H1 (cell line): ENCODE measurements around the gene SUZ12. TPM values are rescaled to one million over a fixed set of nuclear protein-coding genes. Genes with fewer than 3 reads are reported as not detected.
"Not testable (repeated sequence)": the region's sequence is repeated elsewhere in the genome, so short reads cannot be mapped to it uniquely, and the experiment has no call there.

Source experiments
- CTCF ChIA-PET: fragments of 300-600 bp; sonication (Branson Sonifier 250); formaldehyde crosslinking; loops from one replicate; lab custom pipeline; 2021; ENCODE audit not compliant: partially characterized antibody; lab: Charles Lee
- POLR2A ChIA-PET: fragments of 300-600 bp; sonication (Branson Sonifier 250); formaldehyde crosslinking; loops from one replicate; lab custom pipeline; 2021; ENCODE audit warnings: inconsistent platforms; ENCODE audit not compliant: partially characterized antibody; lab: Charles Lee
- DNase-seq, 2 experiments: peaks; one replicate each; pipeline versions ENCODE4 v3.0.0 to v3.0.0-alpha.2; 2010 to 2022; ENCODE audit warnings: low spot score in 2 of 2, low read depth in 1 of 2, mixed read lengths in 1 of 2
- FAIRE-seq: peaks from 2 replicates; lab custom pipeline; 2011; peaks lifted over from hg19 to GRCh38; lab: Jason Lieb, UNC
- H2AFZ ChIP-seq: 2 replicates; pipeline ENCODE4 v1.8.1; 2012; ENCODE audit warnings: low read length, inconsistent platforms
- H2AK5ac ChIP-seq: 2 replicates; pipeline ENCODE4 v1.6.1; 2013; ENCODE audit warnings: low read depth, low read length
- H2BK120ac ChIP-seq: replicated peaks from 2 replicates; pipeline ENCODE3; 2013; ENCODE audit warnings: low read depth, low read length, inconsistent platforms
- H2BK12ac ChIP-seq: 2 replicates; pipeline ENCODE4 v1.6.1; 2013; ENCODE audit warnings: low read depth, low read length
- H2BK15ac ChIP-seq: 2 replicates; pipeline ENCODE4 v1.6.1; 2013; ENCODE audit warnings: low read length
- H2BK20ac ChIP-seq: 2 replicates; pipeline ENCODE4 v1.6.1; 2013; ENCODE audit warnings: low read length
- H2BK5ac ChIP-seq: 2 replicates; pipeline ENCODE4 v1.6.1; 2013; ENCODE audit warnings: low read depth, low read length
- H3K14ac ChIP-seq: 2 replicates; pipeline ENCODE4 v1.6.1; 2013; ENCODE audit warnings: inconsistent platforms; ENCODE audit not compliant: insufficient read length
- H3K18ac ChIP-seq: 2 replicates; pipeline ENCODE4 v1.6.1; 2013; ENCODE audit warnings: low read length; ENCODE audit errors: extremely low read depth
- H3K23ac ChIP-seq: 2 replicates; pipeline ENCODE4 v1.6.1; 2013; ENCODE audit warnings: inconsistent platforms; ENCODE audit not compliant: insufficient read length
- H3K23me2 ChIP-seq: 2 replicates; pipeline ENCODE4 v1.6.1; 2013; ENCODE audit warnings: low read depth, low read length
- H3K27ac ChIP-seq: 2 replicates; pipeline ENCODE4 v1.6.1; 2011; ENCODE audit warnings: low read depth, low read length, inconsistent platforms
- H3K27me3 ChIP-seq, 4 experiments: replicated peaks in 1 of 4; 1 replicate in 1 of 4; 2 replicates in 3 of 4; pipeline versions ENCODE4 v1.6.1 to v1.8.1; 2011 to 2013; ENCODE audit warnings: low read length in 3 of 4, mild to moderate bottlenecking in 3 of 4, inconsistent platforms in 2 of 4, mixed read lengths in 2 of 4, moderate library complexity in 1 of 4; ENCODE audit not compliant: control insufficient read depth in 3 of 4, insufficient read depth in 3 of 4; ENCODE audit errors: extremely low read depth in 1 of 4
- H3K36me3 ChIP-seq, 4 experiments: 2 replicates each; pipeline versions ENCODE4 v1.6.1 to v1.8.1; 2011 to 2013; ENCODE audit warnings: mild to moderate bottlenecking in 4 of 4, low read length in 3 of 4, moderate library complexity in 2 of 4, control low read depth in 1 of 4, inconsistent platforms in 1 of 4; ENCODE audit not compliant: insufficient read depth in 4 of 4, control insufficient read depth in 2 of 4
- H3K4ac ChIP-seq: replicated peaks from 2 replicates; pipeline ENCODE3; 2013; ENCODE audit warnings: low read length, low read depth, mixed read lengths, inconsistent platforms; ENCODE audit not compliant: insufficient read length
- H3K4me1 ChIP-seq, 4 experiments: replicated peaks in 1 of 4; 1 replicate in 1 of 4; 2 replicates in 3 of 4; pipeline versions ENCODE4 v1.6.1 to v1.8.1; 2011 to 2013; ENCODE audit warnings: low read length in 3 of 4, inconsistent platforms in 2 of 4, mixed read lengths in 1 of 4; ENCODE audit not compliant: insufficient read depth in 4 of 4, control insufficient read depth in 3 of 4
- H3K4me2 ChIP-seq, 2 experiments: 2 replicates each; pipeline versions ENCODE4 v1.6.1 to v1.8.1; 2011 to 2013; ENCODE audit warnings: low read depth in 2 of 2, low read length in 2 of 2, control low read depth in 1 of 2, inconsistent platforms in 1 of 2, mild to moderate bottlenecking in 1 of 2; ENCODE audit not compliant: insufficient read depth in 1 of 2
- H3K4me3 ChIP-seq, 4 experiments: fragments of 200-600, 300-600 bp in 1 of 4; sonication (generic), shearing (Covaris generic), sonication (Bioruptor Twin) in 1 of 4; 2 replicates each; pipeline versions ENCODE4 v1.5.1 to v1.8.1; 2011 to 2016; ENCODE audit warnings: low read length in 4 of 4, low read depth in 3 of 4, control low read depth in 2 of 4, inconsistent platforms in 2 of 4, mild to moderate bottlenecking in 2 of 4, mixed read lengths in 1 of 4, moderate library complexity in 1 of 4; ENCODE audit not compliant: insufficient read depth in 2 of 4; ENCODE audit errors: extremely low read depth in 1 of 4
- H3K56ac ChIP-seq: replicated peaks from 2 replicates; pipeline ENCODE3; 2013; ENCODE audit warnings: low read depth, mild to moderate bottlenecking, mixed read lengths, low read length, inconsistent platforms; ENCODE audit not compliant: insufficient read length
- H3K79me1 ChIP-seq: 2 replicates; pipeline ENCODE4 v1.6.1; 2013; ENCODE audit warnings: low read depth, low read length, control low read depth
- H3K79me2 ChIP-seq, 2 experiments: 2 replicates each; pipeline versions ENCODE4 v1.6.1 to v1.8.1; 2012 to 2013; ENCODE audit warnings: low read length in 2 of 2, mild to moderate bottlenecking in 2 of 2, inconsistent platforms in 1 of 2; ENCODE audit not compliant: insufficient read depth in 2 of 2, control insufficient read depth in 1 of 2
- H3K9ac ChIP-seq, 4 experiments: replicated peaks in 1 of 4; 1 replicate in 1 of 4; 2 replicates in 3 of 4; pipeline versions ENCODE4 v1.6.1 to v1.8.1; 2011 to 2013; ENCODE audit warnings: low read depth in 3 of 4, low read length in 3 of 4, control low read depth in 2 of 4, mild to moderate bottlenecking in 2 of 4, moderate library complexity in 2 of 4, inconsistent platforms in 1 of 4; ENCODE audit errors: extremely low read depth in 1 of 4
- H3K9me3 ChIP-seq, 2 experiments: 2 replicates each; pipeline versions ENCODE4 v1.6.1 to v1.8.1; 2012 to 2013; ENCODE audit warnings: mild to moderate bottlenecking in 2 of 2, moderate library complexity in 2 of 2, control low read depth in 1 of 2, inconsistent platforms in 1 of 2, low read depth in 1 of 2, low read length in 1 of 2, mixed read lengths in 1 of 2; ENCODE audit not compliant: insufficient read depth in 2 of 2
- H4K20me1 ChIP-seq, 2 experiments: replicated peaks in 1 of 2; 2 replicates each; pipeline versions ENCODE3 to v1.8.1; 2011 to 2013; ENCODE audit warnings: inconsistent platforms in 2 of 2, low read length in 2 of 2, mild to moderate bottlenecking in 1 of 2; ENCODE audit not compliant: insufficient read depth in 2 of 2, control insufficient read depth in 1 of 2
- H4K5ac ChIP-seq: 2 replicates; pipeline ENCODE4 v1.6.1; 2013; ENCODE audit warnings: low read length, low read depth, mixed read lengths, inconsistent platforms; ENCODE audit not compliant: insufficient read length
- H4K8ac ChIP-seq: 2 replicates; pipeline ENCODE4 v1.8.0; 2013; ENCODE audit warnings: mild to moderate bottlenecking, moderate library complexity, low read length, inconsistent platforms; ENCODE audit not compliant: insufficient read depth; ENCODE audit errors: extremely low read depth
- H4K91ac ChIP-seq: replicated peaks from 2 replicates; pipeline ENCODE3; 2013; ENCODE audit warnings: low read length, mixed read lengths, inconsistent platforms; ENCODE audit not compliant: insufficient read length
- WGBS, 2 experiments: shearing (Covaris generic) in 1 of 2; methylation state at CpG; one replicate each; pipeline versions ENCODE4 v1.1.6 to v1.1.7; 2013 to 2015; ENCODE audit warnings: low lambda C conversion rate in 2 of 2, mixed read lengths in 2 of 2, inconsistent platforms in 1 of 2, low coverage in 1 of 2, missing lambda C conversion rate in 1 of 2; ENCODE audit not compliant: insufficient replicate concordance in 2 of 2, insufficient coverage in 1 of 2, insufficient read length in 1 of 2; ENCODE audit errors: extremely low coverage in 1 of 2, missing lambda C conversion rate in 1 of 2; 5-methylcytosine and 5-hydroxymethylcytosine counted together
- polyA plus RNA-seq, 7 experiments: library from polyadenylated mRNA; depleted of rRNA in 3 of 7; stranded (reverse) in 5 of 7; unstranded in 2 of 7; fragments of >200 nt in 5 of 7; fragments of 200-250 nt in 2 of 7; gene quantifications; 1 replicate in 5 of 7; 2 replicates in 1 of 7; 4 replicates in 1 of 7; pipeline versions ENCODE4 v1.2.1 to v1.2.3, GENCODE V29; 2011 to 2013; ENCODE audit warnings: missing spikeins in 2 of 7, mixed read lengths in 2 of 7
- small RNA-seq: library from polyadenylated mRNA; stranded (forward); fragments of <200 nt; extraction: miRNeasy Mini kit (QIAGEN cat#:217004); gene quantifications from one replicate; pipeline ENCODE3, GENCODE V24; 2013; ENCODE audit not compliant: insufficient read depth
- total RNA-seq: library from RNA; stranded (reverse); fragmentation: NEBNext Ultra II Directional; extraction: Animal tissue kit (Norgen Biotek cat#: 25700); gene quantifications from 2 replicates; pipeline ENCODE4 v1.2.1, GENCODE V29; 2021

Gene SUZ12
- total and polyA plus RNA-seq, 2 of the 8 experiments (the other 6 are each of a cell fraction or from before 2014, with no cell fraction given) = 9.1 to 34.6 TPM

- H3K4ac ChIP-seq, H4K20me1 ChIP-seq, H3K9me3 ChIP-seq, H3K4me1 ChIP-seq, H3K79me2 ChIP-seq, H3K23me2 ChIP-seq, H3K27ac ChIP-seq, H3K56ac ChIP-seq, H4K91ac ChIP-seq, H3K36me3 ChIP-seq, H2BK12ac ChIP-seq, H3K4me2 ChIP-seq, H2BK15ac ChIP-seq, CTCF ChIA-PET, FAIRE-seq, H3K9ac ChIP-seq, H3K79me1 ChIP-seq, H3K27me3 ChIP-seq, H3K18ac ChIP-seq, H2AFZ ChIP-seq, H3K14ac ChIP-seq, POLR2A ChIA-PET, H4K8ac ChIP-seq, DNase-seq, H2BK120ac ChIP-seq, H4K5ac ChIP-seq, H2BK20ac ChIP-seq, H2BK5ac ChIP-seq, H3K23ac ChIP-seq, H3K4me3 ChIP-seq, H2AK5ac ChIP-seq: not testable (repeated sequence)
- 97% methylated on average over 6 of the region's 6 CpGs; no CpG with 5 or more reads in 1 of the 2 experiments for WGBS, 2 experiments
These were observed 110.9 kb downstream of the SUZ12 start for GRCh38 chr17:32047663-32048062.

Small RNA genes lying within 50 kb of the gene (small RNA-seq; reads per million reads assigned to genes)
- gene AC090616.4 (not detected), gene RNA5SP437 (not detected)

Other genes with a start within 250 kb of the SUZ12 start
- gene COPRS, start 77.8 kb upstream of the SUZ12 start, total RNA-seq = 47.4 and 49.3 TPM in 2 replicates
- gene COPRS, start 77.8 kb upstream of the SUZ12 start, polyA plus RNA-seq (2011; rRNA removed) = 32.4 and 40.9 TPM in 2 replicates
- gene UTP6, start 35.3 kb upstream of the SUZ12 start, total RNA-seq = 96.2 and 108 TPM in 2 replicates
- 7.2 and 12.8 TPM in 2 replicates for gene UTP6, start 35.3 kb upstream of the SUZ12 start, polyA plus RNA-seq (2011; rRNA removed)
- 18.8 and 19.0 TPM in 2 replicates for gene LRRC37B, start 70.4 kb downstream of the SUZ12 start, total RNA-seq
- gene LRRC37B, start 70.4 kb downstream of the SUZ12 start, polyA plus RNA-seq (2011; rRNA removed) = 11.3 and 16.0 TPM in 2 replicates
- 30.6 and 34.2 TPM in 2 replicates for gene RHOT1, start 205.5 kb downstream of the SUZ12 start, total RNA-seq
- gene RHOT1, start 205.5 kb downstream of the SUZ12 start, polyA plus RNA-seq (2011; rRNA removed) = 18.4 and 38.2 TPM in 2 replicates